Upper lobe of left lung (tissue), 4 donors: Measurements from ENCODE around the gene SPATA21.

ENCODE experiments used
- CTCF ChIP-seq, 6 experiments: fragments of 450-650 bp in 4 of 6; fragments of 200-600 bp in 2 of 6; sonication (generic) in 2 of 6; IDR thresholded peaks; one replicate each; pipeline ENCODE4 v1.5.1; 2016 to 2019; ENCODE audit warnings: antibody characterized with exemption in 6 of 6
- EP300 ChIP-seq, 4 donors: sonication (generic); formaldehyde crosslinking; IDR thresholded peaks; one replicate each; pipeline ENCODE4 v1.5.1; 2017; ENCODE audit warnings: antibody characterized with exemption in 4 of 4, control low read depth in 2 of 4
- POLR2A ChIP-seq, 4 donors: fragments of 450-650 bp; IDR thresholded peaks; one replicate each; pipeline ENCODE4 v1.5.1; 2016 to 2017; ENCODE audit warnings: antibody characterized with exemption in 4 of 4, mild to moderate bottlenecking in 2 of 4

GRCh38 chr1:16447641-16448040 is 10.4 kb upstream of the SPATA21 start:
- TF ChIP-seq CTCF (IDR thresholded peaks at IDR 0.05) (no peak), POLR2A (IDR thresholded peaks at IDR 0.05) (no peak), EP300 (IDR thresholded peaks at IDR 0.05) (no peak)
